Measurements from ENCODE around the gene SNCA. TPM values are rescaled to one million over a fixed set of nuclear protein-coding genes. Genes with fewer than 3 reads are reported as not detected.

SNCA gene
- total RNA-seq, 1 donor = 0.72 TPM

- Histone ChIP-seq H3K4me3 (ENCODE audit: insufficient read depth, low read length) (no peak overlapping the region), H2AFZ (ENCODE audit: low read length) (no peak overlapping the region), H3K36me3 (ENCODE audit: insufficient read depth, low read length) (no peaks in the 10 kb centered on the region), H3K4me1 (ENCODE audit: insufficient read depth, low read length) (no peaks in the 10 kb centered on the region), H3K79me2 (ENCODE audit: insufficient read depth, low read length) (no peaks in the 10 kb centered on the region), H3K4me2 (ENCODE audit: insufficient read depth, low read length) (no peak overlapping the region), H4K20me1 (ENCODE audit: insufficient read depth, low read length) (no peaks in the 10 kb centered on the region), H3K27ac (ENCODE audit: low read depth, low read length) (no peak overlapping the region), H3K9me3 (ENCODE audit: low read depth, low read length) (no peaks in the 10 kb centered on the region), H3K27me3 (ENCODE audit: insufficient read depth, low read length) (no peaks in the 10 kb centered on the region)
- DNase-seq (ENCODE audit: insufficient read length, low spot score, missing footprints) = no peak
- TF ChIP-seq CTCF (IDR thresholded peaks at IDR 0.05; ENCODE audit: extremely low read depth, low read depth, low read length) = no peak
Observed at GRCh38 chr4:89805297-89805696, 31.7 kb downstream of the SNCA start.

DNA sequence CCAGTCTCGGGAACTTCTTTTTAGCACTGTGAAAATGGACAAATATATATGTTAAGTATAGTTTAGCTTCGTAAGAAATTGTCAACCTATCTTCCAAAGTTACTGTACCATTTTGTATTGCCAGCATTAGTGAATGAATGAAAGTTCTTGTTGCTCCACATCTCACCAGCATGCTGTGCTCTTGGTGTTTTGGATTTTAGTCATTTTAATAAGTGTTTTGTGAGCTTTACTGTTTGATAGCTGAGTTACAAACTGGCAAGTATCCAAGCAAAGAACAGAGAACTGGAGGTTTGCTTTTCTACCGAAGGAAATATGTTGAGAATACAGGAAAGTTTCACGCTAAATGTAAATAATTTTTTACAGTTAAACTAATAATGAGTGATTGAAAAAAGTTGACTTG, 33.0 kb downstream of the SNCA start:
- Histone ChIP-seq H3K36me3 (ENCODE audit: insufficient read depth, low read length) (no peaks in the 10 kb centered on the region), H3K9me3 (ENCODE audit: low read depth, low read length) (no peaks in the 10 kb centered on the region), H3K27ac (ENCODE audit: low read depth, low read length) (no peak overlapping the region), H3K4me1 (ENCODE audit: insufficient read depth, low read length) (no peaks in the 10 kb centered on the region), H3K79me2 (ENCODE audit: insufficient read depth, low read length) (no peaks in the 10 kb centered on the region), H3K4me3 (ENCODE audit: insufficient read depth, low read length) (no peak overlapping the region), H4K20me1 (ENCODE audit: insufficient read depth, low read length) (no peaks in the 10 kb centered on the region), H3K27me3 (ENCODE audit: insufficient read depth, low read length) (no peaks in the 10 kb centered on the region), H2AFZ (ENCODE audit: low read length) (no peak overlapping the region), H3K4me2 (ENCODE audit: insufficient read depth, low read length) (no peak overlapping the region)
- no peak for TF ChIP-seq CTCF (IDR thresholded peaks at IDR 0.05; ENCODE audit: extremely low read depth, low read depth, low read length)
- no peak for DNase-seq (ENCODE audit: insufficient read length, low spot score, missing footprints)

DNA sequence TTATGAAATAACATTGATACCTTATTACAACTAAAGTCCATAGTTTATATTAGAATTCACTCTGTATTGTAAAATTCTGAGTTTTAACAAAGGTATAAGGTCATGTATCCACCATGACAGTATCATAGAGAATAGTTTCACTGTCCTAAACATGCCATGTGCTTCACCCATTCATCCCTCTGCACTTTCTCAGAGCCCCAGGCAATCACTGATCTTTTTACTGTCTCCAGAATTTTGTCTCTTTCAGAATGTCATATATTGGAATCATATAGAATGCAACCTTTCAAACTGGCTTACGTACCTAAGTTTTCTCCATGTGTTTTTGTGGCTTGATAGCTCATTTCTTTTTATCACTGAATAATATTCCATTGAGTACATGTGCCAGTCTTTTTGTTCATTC, 33.9 kb downstream of the SNCA start:
- TF ChIP-seq CTCF (IDR thresholded peaks at IDR 0.05; ENCODE audit: extremely low read depth, low read depth, low read length) = no peak
- H3K4me2 ChIP-seq (ENCODE audit: insufficient read depth, low read length) = no peak overlapping the region
- no peak overlapping the region for H2AFZ ChIP-seq (ENCODE audit: low read length)
- H3K4me1 ChIP-seq (ENCODE audit: insufficient read depth, low read length) = no peaks in the 10 kb centered on the region
- H3K36me3 ChIP-seq (ENCODE audit: insufficient read depth, low read length) = no peaks in the 10 kb centered on the region
- no peak overlapping the region for H3K4me3 ChIP-seq (ENCODE audit: insufficient read depth, low read length)
- H3K27me3 ChIP-seq (ENCODE audit: insufficient read depth, low read length) = no peaks in the 10 kb centered on the region
- H3K9me3 ChIP-seq (ENCODE audit: low read depth, low read length) = no peaks in the 10 kb centered on the region
- H4K20me1 ChIP-seq (ENCODE audit: insufficient read depth, low read length) = no peaks in the 10 kb centered on the region
- no peaks in the 10 kb centered on the region for H3K79me2 ChIP-seq (ENCODE audit: insufficient read depth, low read length)
- no peak overlapping the region for H3K27ac ChIP-seq (ENCODE audit: low read depth, low read length)
- no peak for DNase-seq (ENCODE audit: insufficient read length, low spot score, missing footprints)

DNA sequence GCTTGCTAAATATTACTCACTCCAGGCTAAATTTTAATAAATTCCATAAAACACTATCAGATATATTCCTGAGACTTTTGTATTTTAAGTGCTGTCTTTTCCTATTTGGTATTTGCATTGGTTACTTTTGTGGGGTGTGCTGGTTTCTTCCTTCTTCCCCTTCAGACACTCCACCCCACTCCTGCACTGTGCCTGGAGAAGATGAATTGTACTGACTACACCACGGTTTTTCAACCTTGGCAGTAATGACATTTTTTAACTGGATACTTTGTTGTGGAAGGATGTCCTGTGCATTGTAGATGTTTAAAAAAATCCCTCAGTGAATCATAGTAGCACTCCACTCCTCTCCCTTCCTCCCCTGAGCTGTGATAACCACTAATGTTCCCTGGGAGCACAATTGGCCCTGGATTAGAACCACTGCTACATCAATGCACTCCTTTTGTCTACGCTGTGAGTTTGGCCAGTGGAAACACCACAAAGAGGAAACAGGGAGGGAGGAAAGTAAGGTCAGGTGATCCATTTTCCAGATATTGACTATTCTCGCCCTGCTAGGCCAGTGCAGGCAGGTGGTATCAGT, 36.3 kb downstream of the SNCA start:
- no peaks in the 10 kb centered on the region for H3K36me3 ChIP-seq (ENCODE audit: insufficient read depth, low read length)
- no peak overlapping the region for H3K27ac ChIP-seq (ENCODE audit: low read depth, low read length)
- H4K20me1 ChIP-seq (ENCODE audit: insufficient read depth, low read length) = no peaks in the 10 kb centered on the region
- no peak for DNase-seq (ENCODE audit: insufficient read length, low spot score, missing footprints)
- H2AFZ ChIP-seq (ENCODE audit: low read length) = peak overlapping the region; percentile 5
- H3K4me3 ChIP-seq (ENCODE audit: insufficient read depth, low read length) = no peak overlapping the region
- H3K4me1 ChIP-seq (ENCODE audit: insufficient read depth, low read length) = no peaks in the 10 kb centered on the region
- no peaks in the 10 kb centered on the region for H3K27me3 ChIP-seq (ENCODE audit: insufficient read depth, low read length)
- no peaks in the 10 kb centered on the region for H3K79me2 ChIP-seq (ENCODE audit: insufficient read depth, low read length)
- no peak overlapping the region for H3K4me2 ChIP-seq (ENCODE audit: insufficient read depth, low read length)
- TF ChIP-seq CTCF (IDR thresholded peaks at IDR 0.05; ENCODE audit: extremely low read depth, low read depth, low read length) = no peak
- H3K9me3 ChIP-seq (ENCODE audit: low read depth, low read length) = no peaks in the 10 kb centered on the region
